Cardiac fibroblast (primary cell): ENCODE data around the gene IFIT5.
A peak's percentile ranks its signal among the peaks of the same experiment; 100 is the strongest.

Experiments
- DNase-seq, 2 donors: peaks; one replicate each; pipeline versions ENCODE4 v3.0.0 to v3.0.0-alpha.2; 2010; ENCODE audit warnings: low read depth in 2 of 2
- H3K4me3 ChIP-seq, 2 donors: replicated peaks in 1 of 2; 1 replicate in 1 of 2; 2 replicates in 1 of 2; pipeline ENCODE4 v1.5.1; 2011; ENCODE audit warnings: low read depth in 2 of 2, low read length in 2 of 2, mild to moderate bottlenecking in 2 of 2, moderate library complexity in 1 of 2
- CTCF ChIP-seq: IDR thresholded peaks from one replicate; pipeline ENCODE4 v1.5.1; 2011; ENCODE audit warnings: low read depth, mild to moderate bottlenecking, low read length, inconsistent platforms

IFIT5 gene

GRCh38 chr10:89373916-89374711 lies 40.3 kb upstream of the IFIT5 start:
- no peak overlapping the region for H3K4me3 ChIP-seq
- no peak for TF ChIP-seq CTCF
- DNase-seq = peak; percentile 96 to 97

- H3K4me3 ChIP-seq = no peak overlapping the region
- TF ChIP-seq CTCF = no peak
- DNase-seq = peak in 1 of 2 donors; percentile 22
Observed at GRCh38 chr10:89374713-89375141, 39.6 kb upstream of the IFIT5 start.

GRCh38 chr10:89377705-89378637 lies 36.4 kb upstream of the IFIT5 start, which contains the start of gene IFIT1B:
Gene IFIT1B, plus strand, starts transcription at chr10:89378056. Its CDS starts 80 bp downstream, at chr10:89378136.
- DNase-seq = no peak
- no peak within 1 kb of the TSS for H3K4me3 ChIP-seq
- TF ChIP-seq CTCF = no peak

- no peak overlapping the region for H3K4me3 ChIP-seq
- DNase-seq = no peak
- no peak for TF ChIP-seq CTCF
Observed at GRCh38 chr10:89379103-89379502, 35.3 kb upstream of the IFIT5 start.

- no peak for TF ChIP-seq CTCF
- DNase-seq = no peak
- H3K4me3 ChIP-seq = no peak overlapping the region
Observed at GRCh38 chr10:89382757-89383156, 31.6 kb upstream of the IFIT5 start.

GRCh38 chr10:89384474-89385340 lies 29.7 kb upstream of the IFIT5 start:
- H3K4me3 ChIP-seq = no peak overlapping the region
- DNase-seq = no peak
- no peak for TF ChIP-seq CTCF
